Vagina (tissue), 2 donors: ENCODE results near the gene LYPD3.

ENCODE experiments used
- CTCF ChIP-seq, 3 experiments: fragments of 450-650 bp in 2 of 3; fragments of 200-600 bp in 1 of 3; sonication (generic) in 1 of 3; IDR thresholded peaks; one replicate each; pipeline ENCODE4 v1.5.1; 2017 to 2019; ENCODE audit warnings: antibody characterized with exemption in 3 of 3, mild to moderate bottlenecking in 2 of 3, moderate library complexity in 2 of 3
- POLR2A ChIP-seq, 2 donors: fragments of 450-650 bp; IDR thresholded peaks; one replicate each; pipeline ENCODE4 v1.6.1; 2017; ENCODE audit warnings: antibody characterized with exemption in 2 of 2, mild to moderate bottlenecking in 2 of 2, moderate library complexity in 2 of 2
- POLR2AphosphoS5 ChIP-seq, 2 donors: sonication (generic); formaldehyde crosslinking; IDR thresholded peaks; one replicate each; pipeline ENCODE4 v1.9.0; 2017; ENCODE audit warnings: antibody characterized with exemption in 2 of 2, mild to moderate bottlenecking in 2 of 2, low read depth in 1 of 2; ENCODE audit not compliant: insufficient read depth in 1 of 2

GRCh38 chr19:43460362-43461016 lies 4.9 kb downstream of the LYPD3 start:
- TF ChIP-seq CTCF (IDR thresholded peaks at IDR 0.05) (no peak), POLR2A (IDR thresholded peaks at IDR 0.05) (no peak), POLR2AphosphoS5 (IDR thresholded peaks at IDR 0.05; ENCODE audit: insufficient read depth in 1 of 2, low read depth in 1 of 2) (no peak)
